Kidney capillary endothelial cell (primary cell): ENCODE data around the gene DRC7.
A peak's percentile ranks its signal among the peaks of the same experiment; 100 is the strongest.

Source experiments
- DNase-seq: peaks from one replicate; pipeline ENCODE4 v3.0.0-alpha.2; 2018; ENCODE audit warnings: low spot score

Gene DRC7

GRCh38 chr16:57694725-57695679 is at the start of gene DRC7:
Gene DRC7, plus strand, starts transcription at chr16:57694806. Its CDS starts 3,144 bp downstream, at chr16:57697950.
- DNase-seq = peak; percentile 33

GRCh38 chr16:57645169-57645568 is 49.4 kb upstream of the DRC7 start:
- DNase-seq = no peak

- peak; percentile 97 for DNase-seq
Observed at GRCh38 chr16:57645691-57646387, 48.8 kb upstream of the DRC7 start.

- DNase-seq = no peak
Observed at GRCh38 chr16:57646388-57647039, 48.1 kb upstream of the DRC7 start.

GRCh38 chr16:57647136-57647875 is 47.3 kb upstream of the DRC7 start:
- DNase-seq = peak; percentile 71

- DNase-seq = no peak
Observed at GRCh38 chr16:57648125-57648524, 46.5 kb upstream of the DRC7 start.

- DNase-seq = peak; percentile 82
Observed at GRCh38 chr16:57648581-57649442, 45.8 kb upstream of the DRC7 start.

GRCh38 chr16:57649443-57649751 is 45.2 kb upstream of the DRC7 start:
- no peak for DNase-seq

GRCh38 chr16:57649846-57650245 is 44.8 kb upstream of the DRC7 start:
- no peak for DNase-seq

- no peak for DNase-seq
Observed at GRCh38 chr16:57651344-57652333, 43.0 kb upstream of the DRC7 start.

- DNase-seq = no peak
Observed at GRCh38 chr16:57652695-57653471, 41.7 kb upstream of the DRC7 start.

GRCh38 chr16:57653936-57654335 is 40.7 kb upstream of the DRC7 start:
- DNase-seq = no peak

- no peak for DNase-seq
Observed at GRCh38 chr16:57656342-57656955, 38.2 kb upstream of the DRC7 start.

GRCh38 chr16:57657228-57657627 is 37.4 kb upstream of the DRC7 start:
- no peak for DNase-seq

- no peak for DNase-seq
Observed at GRCh38 chr16:57658130-57658877, 36.3 kb upstream of the DRC7 start.

- no peak for DNase-seq
Observed at GRCh38 chr16:57658878-57659674, 35.5 kb upstream of the DRC7 start.
